Kidney (tissue), 14 donors: ENCODE measurements around the gene PCMT1. TPM values are rescaled to one million over a fixed set of nuclear protein-coding genes. Genes with fewer than 3 reads are reported as not detected.
"Not testable (repeated sequence)": the region's sequence is repeated elsewhere in the genome, so short reads cannot be mapped to it uniquely, and the experiment has no call there.

Source experiments
- DNase-seq, 5 donors: peaks; one replicate each; pipeline ENCODE4 v3.0.0-alpha.2; 2013 to 2020
- FAIRE-seq: peaks from 2 replicates; lab custom pipeline; 2012; peaks lifted over from hg19 to GRCh38; lab: Jason Lieb, UNC
- H3K27ac ChIP-seq, 2 donors: one replicate each; pipeline ENCODE4 v1.7.0; 2013; ENCODE audit warnings: low read depth in 2 of 2, low read length in 2 of 2, inconsistent platforms in 1 of 2
- H3K27me3 ChIP-seq: one replicate; pipeline ENCODE4 v1.7.1; 2013; ENCODE audit warnings: low read length, inconsistent platforms; ENCODE audit not compliant: control insufficient read depth, insufficient read depth
- H3K36me3 ChIP-seq, 3 donors: one replicate each; pipeline versions ENCODE4 v1.7.0 to v1.7.1; 2013; ENCODE audit warnings: low read length in 3 of 3, control low read depth in 1 of 3, inconsistent platforms in 1 of 3; ENCODE audit not compliant: insufficient read depth in 3 of 3, control insufficient read depth in 2 of 3
- H3K4me1 ChIP-seq, 3 donors: one replicate each; pipeline versions ENCODE4 v1.7.0 to v1.7.1; 2013; ENCODE audit warnings: low read length in 3 of 3, inconsistent platforms in 1 of 3, low read depth in 1 of 3; ENCODE audit not compliant: control insufficient read depth in 2 of 3, insufficient read depth in 2 of 3
- H3K4me3 ChIP-seq, 3 donors: one replicate each; pipeline versions ENCODE4 v1.7.0 to v1.8.1; 2013; ENCODE audit warnings: low read length in 3 of 3, control low read depth in 1 of 3, inconsistent platforms in 1 of 3
- H3K9ac ChIP-seq, 3 donors: one replicate each; pipeline versions ENCODE4 v1.7.0 to v1.7.1; 2013; ENCODE audit warnings: low read length in 3 of 3, control low read depth in 1 of 3, inconsistent platforms in 1 of 3
- H3K9me3 ChIP-seq, 3 donors: one replicate each; pipeline versions ENCODE4 v1.7.0 to v1.7.1; 2013; ENCODE audit warnings: low read length in 3 of 3, control low read depth in 1 of 3, inconsistent platforms in 1 of 3; ENCODE audit not compliant: control insufficient read depth in 2 of 3, insufficient read depth in 1 of 3
- CTCF ChIP-seq: IDR thresholded peaks from 3 replicates; pipeline ENCODE4 v1.5.1; 2012; ENCODE audit warnings: mild to moderate bottlenecking, moderate library complexity, borderline replicate concordance; ENCODE audit not compliant: insufficient read depth; ENCODE audit errors: extremely low read depth
- intact Hi-C: fragments of 100-400 bp; cut with DNase I; formaldehyde crosslinking; loops from one replicate; pipeline ENCODE4 v1.11.1; 2022
- polyA plus RNA-seq: library from polyadenylated mRNA; stranded (reverse); fragments of 350-450 nt; fragmentation: Illumina TruSeq; extraction: RNeasy Lipid Tissue Mini Kit (QIAGEN cat#74804); gene quantifications from one replicate; pipeline ENCODE4 v1.2.3, GENCODE V29; 2014; ENCODE audit warnings: low read depth, low replicate concordance; ENCODE audit not compliant: insufficient read depth
- total RNA-seq: library from RNA; stranded (reverse); fragmentation: NEBNext Ultra II Directional; extraction: Animal tissue kit (Norgen Biotek cat#: 25700); gene quantifications from one replicate; pipeline ENCODE4 v1.2.1, GENCODE V29; 2021
- donor health status: control.
- donor health status: control.
- donor health status: control.
- donor health status: control.
- donor health status: control.
- donor health status: DM: yes; HTN: yes; CAD: no.
- donor health status: Normal renal cell carcinoma (clear cell type).

PCMT1 gene
- total and polyA plus RNA-seq, 2 donors from 2014 or later, result 62.8 to 71.2 TPM

GRCh38 chr6:149750136-149750609 is 632 bp downstream of the PCMT1 start:
- TF ChIP-seq CTCF, result no peak
- H3K4me1 ChIP-seq, result peaks cover 0 to 8% (median 7%) of the 10 kb centered on the region in 3 donors

GRCh38 chr6:149751239-149751638 is 1.7 kb downstream of the PCMT1 start:
- intact Hi-C loops, result no loop called here
- H3K9me3 ChIP-seq, result no peaks in the 10 kb centered on the region
- no peak overlapping the region for H3K4me3 ChIP-seq

More at GRCh38 chr6:149750136-149750609, 632 bp downstream of the PCMT1 start:
- peak; percentile 79 to 91 (median 84) for DNase-seq
- Histone ChIP-seq H3K4me3 (peak overlapping the region; percentile 86 to 93 (median 88)), H3K27me3 (no peaks in the 10 kb centered on the region), H3K36me3 (no peaks in the 10 kb centered on the region), H3K9me3 (no peaks in the 10 kb centered on the region), H3K27ac (peak overlapping the region; percentile 81 to 84), H3K9ac (peak overlapping the region; percentile 74 to 93 (median 79))
- intact Hi-C loops, result no loop called here
- FAIRE-seq, result no peak

GRCh38 chr6:149751920-149752319 is 2.4 kb downstream of the PCMT1 start:
- H3K4me3 ChIP-seq, H3K27ac ChIP-seq, H3K9me3 ChIP-seq, DNase-seq, H3K4me1 ChIP-seq, H3K36me3 ChIP-seq, H3K9ac ChIP-seq, intact Hi-C loops, FAIRE-seq, H3K27me3 ChIP-seq: not testable (repeated sequence)

More at GRCh38 chr6:149751239-149751638, 1.7 kb downstream of the PCMT1 start:
- peaks cover 0 to 7% (median 2%) of the 10 kb centered on the region in 3 donors for H3K4me1 ChIP-seq
- H3K27me3 ChIP-seq, result no peaks in the 10 kb centered on the region
- no peak for TF ChIP-seq CTCF
- no peaks in the 10 kb centered on the region for H3K36me3 ChIP-seq
- H3K27ac ChIP-seq, result no peak overlapping the region
- no peak overlapping the region for H3K9ac ChIP-seq
- FAIRE-seq (no peak), DNase-seq (no peak)

- FAIRE-seq (no peak), DNase-seq (no peak)
- Histone ChIP-seq H3K4me1 (peaks cover 0 to 4% (median 0%) of the 10 kb centered on the region in 3 donors), H3K9me3 (no peaks in the 10 kb centered on the region), H3K36me3 (no peaks in the 10 kb centered on the region), H3K27me3 (no peaks in the 10 kb centered on the region), H3K27ac (no peak overlapping the region), H3K9ac (no peak overlapping the region), H3K4me3 (no peak overlapping the region)
- TF ChIP-seq CTCF, result no peak
- intact Hi-C loops, result no loop called here
Observed at GRCh38 chr6:149752600-149753373, 3.2 kb downstream of the PCMT1 start.

GRCh38 chr6:149753374-149753637 is 3.8 kb downstream of the PCMT1 start:
- H3K9ac ChIP-seq, H3K4me1 ChIP-seq, DNase-seq, H3K9me3 ChIP-seq, H3K27ac ChIP-seq, H3K36me3 ChIP-seq, intact Hi-C loops, H3K27me3 ChIP-seq, H3K4me3 ChIP-seq, FAIRE-seq: not testable (repeated sequence)
